ENCODE results near the gene MMP20.

MMP20 gene

DNA sequence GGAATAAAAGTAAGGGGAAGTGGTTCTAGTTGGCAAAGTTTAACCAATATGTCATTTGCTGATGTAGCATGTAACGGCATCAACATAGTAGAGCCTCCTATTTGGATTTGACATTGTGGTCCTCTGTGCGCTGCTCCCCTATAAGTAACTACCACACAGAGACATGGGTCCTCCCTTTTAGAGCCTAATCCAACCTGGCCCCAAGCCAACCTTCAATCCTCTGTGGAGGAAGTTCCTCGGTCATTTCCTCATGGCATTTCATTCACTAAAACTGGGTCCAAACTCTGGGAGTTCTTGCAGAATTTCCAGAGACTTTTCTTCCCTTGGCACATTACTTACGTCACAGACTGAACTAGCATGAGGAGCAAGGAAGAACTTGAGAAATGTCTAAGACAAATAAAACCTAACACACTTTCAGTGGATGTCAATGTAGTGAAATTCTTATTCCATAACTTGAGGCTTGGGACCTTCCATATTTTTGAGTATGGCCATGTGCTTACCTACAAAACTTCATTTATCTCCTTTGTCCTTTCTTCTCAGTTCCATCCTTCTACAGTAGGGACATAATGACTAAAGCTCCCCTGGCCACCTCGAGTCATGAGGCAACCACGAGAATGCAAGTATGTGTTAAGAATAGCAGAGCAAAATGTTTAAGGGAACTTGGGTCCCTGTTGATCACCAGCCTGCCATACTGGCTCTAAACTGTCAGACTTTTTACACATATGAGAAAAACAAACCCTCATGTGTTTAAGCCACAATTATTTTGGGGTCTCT, 34.7 kb downstream of the MMP20 start:
- no peak for DNase-seq

DNA sequence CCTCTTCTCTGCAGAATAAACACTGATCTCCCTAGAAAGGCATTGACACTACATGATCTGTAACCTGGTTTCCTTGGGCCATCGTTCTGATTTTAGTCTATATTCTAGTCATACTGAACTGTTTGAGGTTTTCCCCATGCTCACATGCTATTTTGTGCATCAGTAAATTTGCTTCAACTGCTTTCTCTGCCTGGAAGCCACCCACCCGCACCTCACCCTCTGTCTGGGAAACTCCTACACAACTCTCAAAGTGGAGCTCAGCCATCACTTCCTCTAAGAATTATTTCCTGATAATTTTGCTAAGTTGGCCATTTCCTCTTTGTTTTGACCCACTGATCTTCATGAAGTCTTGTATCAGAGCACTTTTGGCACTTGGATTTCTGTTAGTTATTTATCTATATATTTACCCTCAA, 36.1 kb downstream of the MMP20 start:
- DNase-seq, result no peak

DNA sequence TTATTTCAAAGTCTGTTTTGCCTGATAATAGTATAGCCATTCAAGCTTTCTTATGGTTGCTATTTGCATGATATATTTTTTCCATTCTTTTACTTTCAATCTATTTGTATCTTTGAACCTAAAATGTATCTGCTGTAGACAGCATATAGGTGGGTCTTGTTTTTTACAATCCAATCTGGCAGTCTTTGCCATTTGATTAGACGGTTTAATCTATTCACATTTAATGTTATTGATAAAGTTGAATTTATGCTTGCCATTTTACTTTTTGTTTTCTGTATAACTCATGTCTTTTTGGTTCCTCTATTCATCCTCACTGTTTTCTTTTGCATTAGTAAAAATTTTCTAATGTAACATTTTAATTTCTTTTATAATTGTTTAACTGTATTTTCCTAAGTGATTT, 37.4 kb downstream of the MMP20 start:
- DNase-seq, result no peak

DNA sequence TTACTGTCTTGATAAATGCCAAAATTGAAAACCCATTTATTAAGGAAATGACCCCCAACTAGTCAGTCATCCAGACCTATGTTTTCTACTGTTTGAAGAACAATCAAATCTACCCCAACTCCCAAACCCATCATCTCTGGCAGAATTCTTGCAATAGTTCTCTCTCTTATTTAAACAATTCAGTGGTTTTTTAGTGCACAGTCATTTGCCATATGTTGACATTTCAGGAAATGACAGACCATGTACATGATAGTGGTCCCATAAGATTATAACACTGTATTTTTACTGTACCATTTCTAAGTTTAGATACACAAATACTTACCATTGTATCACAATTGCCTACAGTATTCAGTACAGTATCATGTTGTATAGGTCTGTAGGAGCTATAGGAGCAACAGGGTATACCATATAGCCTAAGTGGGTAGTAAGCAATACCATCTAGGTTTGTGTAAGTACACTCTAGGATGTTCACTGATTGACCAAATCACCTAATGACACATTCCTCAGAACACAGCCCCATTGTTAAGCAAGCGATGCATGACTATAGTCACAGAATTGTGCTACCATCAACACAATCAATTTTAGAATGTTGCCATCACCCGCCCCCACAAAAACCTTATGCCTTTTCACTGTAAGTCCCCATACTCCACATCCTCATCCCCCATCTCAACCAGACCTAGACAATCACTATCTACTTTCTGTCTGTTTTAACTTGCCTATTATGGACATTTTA, 41.8 kb downstream of the MMP20 start:
- no peak for DNase-seq

DNA sequence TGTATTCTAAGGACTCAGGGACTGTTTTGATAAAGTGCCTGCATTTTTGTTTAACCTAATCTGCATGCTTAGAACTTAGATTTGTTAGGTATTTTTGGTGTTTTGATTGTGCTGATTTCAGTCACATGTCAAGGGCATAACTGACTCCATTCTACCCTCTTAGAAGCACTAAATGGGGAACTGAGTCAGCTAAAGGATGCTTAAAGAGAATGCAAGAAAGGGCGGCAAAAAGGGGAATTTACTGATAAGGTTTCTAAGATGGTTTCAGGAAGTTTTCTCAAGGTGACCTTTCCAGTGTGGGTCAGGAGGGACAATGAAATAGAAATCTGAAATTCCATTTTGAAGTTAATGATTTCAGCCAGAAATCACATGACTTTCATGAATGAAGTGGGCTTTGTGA, 43.0 kb downstream of the MMP20 start:
- no peak for DNase-seq

DNA sequence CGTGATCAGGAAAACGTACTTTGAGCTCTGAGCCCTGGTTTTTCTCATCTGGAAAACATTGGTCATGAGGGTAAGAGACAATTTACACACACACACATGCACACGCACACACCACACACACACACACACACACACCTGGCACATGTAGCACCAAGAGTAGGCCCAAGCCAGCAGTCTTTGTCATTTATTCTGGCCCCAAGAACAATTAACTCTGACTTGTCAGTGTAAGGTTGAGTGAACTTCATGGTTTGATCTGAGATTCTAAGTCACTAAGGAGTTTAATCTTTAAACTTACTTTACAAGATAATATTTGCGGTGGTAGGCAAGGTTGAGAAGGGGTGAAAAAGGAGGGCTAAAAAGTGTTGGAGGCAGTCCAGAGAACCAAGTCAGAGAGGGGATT, 44.1 kb downstream of the MMP20 start:
- DNase-seq, result no peak

DNA sequence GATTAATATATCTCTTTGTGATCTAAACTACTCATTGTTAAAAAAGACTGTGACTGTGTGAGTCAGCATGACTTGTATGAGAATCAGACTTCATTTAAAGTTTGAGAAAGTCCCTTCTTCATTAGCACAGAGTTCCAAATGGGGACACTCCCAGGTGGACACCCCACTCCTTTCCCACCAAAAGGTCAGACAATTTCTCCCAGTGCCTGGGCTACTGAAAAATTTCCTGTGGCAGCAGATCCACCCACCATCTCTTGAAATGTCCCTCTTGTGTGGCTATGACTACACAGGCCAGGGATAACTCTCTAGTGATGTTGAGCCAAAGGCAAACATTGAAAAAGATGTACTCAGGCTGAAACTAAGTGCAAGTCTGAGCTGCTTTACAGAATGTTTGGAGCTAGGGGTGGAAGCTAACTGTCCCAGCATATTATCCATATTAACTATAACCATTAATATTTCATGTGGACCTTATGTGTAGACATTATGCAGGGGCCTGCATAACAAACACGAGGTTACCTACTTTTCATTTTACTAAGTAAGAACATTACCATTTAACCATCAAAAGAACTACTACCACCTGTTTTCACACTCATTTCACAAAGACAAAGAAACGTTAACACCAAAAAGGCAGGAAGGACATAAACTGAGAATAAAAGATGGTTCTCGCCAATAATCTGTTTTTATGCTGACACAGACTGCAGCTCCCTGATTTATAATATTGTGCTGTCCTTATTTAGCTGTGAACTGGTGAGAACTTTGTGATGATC, 44.8 kb downstream of the MMP20 start:
- DNase-seq, result no peak

DNA sequence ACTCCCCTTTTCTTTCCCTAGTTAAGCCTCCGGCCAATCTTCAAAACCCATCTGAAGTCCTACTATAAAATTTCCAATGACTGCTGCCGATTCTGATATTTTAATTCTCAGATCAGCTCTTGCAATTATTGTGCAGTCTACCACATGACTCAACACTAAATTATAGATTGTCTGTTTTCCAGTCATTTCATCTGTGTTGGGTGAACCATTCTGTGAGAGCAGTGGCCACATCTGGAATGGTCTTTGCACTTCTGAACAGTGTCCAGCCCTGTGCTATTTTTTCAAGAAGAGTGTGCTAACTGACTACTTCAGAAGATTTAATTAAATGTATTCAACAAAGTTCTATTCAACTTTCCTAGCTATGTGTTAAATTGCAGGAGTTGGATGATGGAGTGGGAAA, 47.4 kb downstream of the MMP20 start:
- no peak for DNase-seq

DNA sequence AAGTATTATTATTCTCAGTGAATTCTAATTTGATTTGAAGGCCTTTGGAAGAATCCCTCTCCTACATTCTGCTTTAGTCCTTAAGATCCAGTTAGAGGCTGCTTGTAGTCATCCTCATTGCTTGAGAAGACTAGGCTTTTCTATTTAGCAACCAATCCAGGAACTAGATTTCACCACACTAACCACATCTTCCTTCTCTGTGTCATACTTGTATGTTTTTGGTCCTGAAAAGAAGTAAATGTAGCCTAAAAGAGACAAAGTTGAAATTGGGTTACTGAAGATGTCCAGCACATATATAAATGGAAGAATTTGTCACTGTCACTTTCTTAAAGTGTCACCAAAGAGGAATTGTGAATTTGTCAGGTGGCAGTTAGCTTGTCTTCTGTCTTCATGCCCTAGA, 48.0 kb downstream of the MMP20 start:
- no peak for DNase-seq

DNA sequence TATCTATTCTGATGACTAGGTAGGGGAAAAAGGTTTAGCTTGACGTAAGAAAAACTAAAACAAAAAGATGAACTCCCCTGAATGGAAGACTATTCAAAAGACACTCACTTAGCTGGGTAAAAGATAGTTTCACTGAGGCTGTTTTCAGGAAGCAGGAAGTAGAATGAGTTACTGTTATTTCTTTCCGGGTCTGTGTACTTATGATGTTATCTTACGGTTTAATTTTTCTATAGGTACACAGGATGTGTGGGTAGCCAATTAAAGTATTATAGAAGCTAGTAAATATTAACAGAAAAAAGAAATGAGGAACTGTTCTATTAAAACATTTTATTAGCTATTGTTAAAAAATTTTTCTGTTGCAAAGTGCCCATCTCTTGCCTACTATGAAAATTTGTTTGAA, 48.8 kb downstream of the MMP20 start:
- DNase-seq, result no peak

DNA sequence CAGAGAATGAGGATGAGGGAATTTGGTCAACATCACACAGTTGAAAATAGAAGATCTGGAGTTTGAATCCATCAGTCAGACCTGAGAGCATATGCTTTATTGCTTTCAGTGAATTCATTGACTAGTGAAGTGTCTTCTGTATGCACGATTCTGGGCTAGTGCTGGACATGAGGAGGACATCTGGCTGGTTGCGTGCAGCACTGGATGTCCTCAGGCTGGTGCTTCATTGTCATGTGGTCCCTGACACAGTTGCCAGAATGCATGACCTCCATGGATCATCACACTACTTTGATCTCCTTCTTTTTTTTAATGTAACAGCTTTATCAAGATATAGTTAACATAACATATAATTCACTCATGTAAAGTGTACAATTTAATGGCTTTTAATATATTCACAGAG, 50.1 kb downstream of the MMP20 start:
- no peak for DNase-seq

DNA sequence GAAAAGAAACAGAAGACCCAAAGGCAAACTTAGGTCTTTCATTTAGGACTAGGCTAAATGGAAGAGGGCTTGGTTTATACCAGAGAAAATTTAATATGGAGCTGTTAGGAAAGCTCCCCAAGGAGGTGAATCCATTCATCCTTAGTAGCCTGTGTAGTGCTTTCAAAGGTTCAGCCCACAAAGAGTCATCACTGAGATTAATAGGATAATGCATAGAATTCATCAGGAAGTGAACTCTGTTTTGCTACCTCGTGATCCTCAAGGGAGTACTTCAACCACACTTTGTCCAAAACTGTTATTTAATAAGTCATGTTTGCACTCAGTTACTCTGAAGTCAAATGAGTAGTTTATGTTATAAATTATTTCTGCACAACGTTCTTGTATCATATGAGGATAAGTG, 51.3 kb downstream of the MMP20 start:
- no peak for DNase-seq

DNA sequence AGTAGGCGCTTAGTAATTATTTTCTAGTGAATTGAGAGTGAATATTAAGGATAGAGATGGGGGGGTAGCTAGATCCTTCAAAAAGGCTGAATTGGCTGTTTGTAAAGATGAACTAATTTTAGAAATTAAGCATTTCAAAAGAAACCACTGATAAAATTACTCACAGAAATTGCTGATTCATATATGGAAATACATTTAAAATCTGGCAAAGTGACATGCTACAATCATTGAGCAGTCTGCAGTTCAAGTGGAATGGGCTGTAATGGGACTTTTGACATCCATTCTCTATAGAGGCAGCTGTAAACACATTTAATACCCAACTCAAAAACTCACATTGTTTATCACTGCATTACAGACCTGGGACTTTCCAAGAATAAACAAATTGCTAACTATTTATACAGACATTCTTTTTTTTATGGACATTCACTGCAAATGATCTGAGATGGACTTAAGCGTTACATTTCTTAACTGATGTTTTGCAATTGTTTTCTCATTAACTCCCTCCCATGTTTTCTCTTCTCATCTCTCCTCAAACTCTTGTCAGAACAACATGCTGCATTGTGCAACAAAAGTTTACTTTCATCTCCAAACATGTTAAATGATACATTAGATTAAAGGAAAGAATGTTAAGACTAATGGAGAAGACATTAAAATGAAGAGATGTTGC, 52.4 kb downstream of the MMP20 start:
- no peak for DNase-seq

DNA sequence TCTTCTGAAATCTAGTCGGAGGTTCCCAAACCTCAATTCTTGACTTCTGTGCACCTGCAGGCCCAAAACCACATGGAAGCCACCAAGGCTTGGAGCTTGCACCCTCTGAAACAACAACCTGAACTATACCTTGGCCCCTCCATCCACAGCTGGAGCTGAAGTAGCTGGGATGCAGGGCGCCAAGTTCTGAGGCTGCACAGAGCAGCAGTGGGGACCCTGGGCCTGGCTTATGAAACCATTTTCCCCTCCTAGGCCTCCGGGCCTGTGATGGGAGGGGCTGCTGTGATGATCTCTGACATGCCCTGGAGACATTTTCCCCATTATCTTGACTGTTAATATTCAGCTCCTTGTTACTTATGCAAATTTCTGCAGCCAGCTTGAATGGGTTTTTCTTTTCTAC, 56.3 kb downstream of the MMP20 start:
- no peak for DNase-seq

DNA sequence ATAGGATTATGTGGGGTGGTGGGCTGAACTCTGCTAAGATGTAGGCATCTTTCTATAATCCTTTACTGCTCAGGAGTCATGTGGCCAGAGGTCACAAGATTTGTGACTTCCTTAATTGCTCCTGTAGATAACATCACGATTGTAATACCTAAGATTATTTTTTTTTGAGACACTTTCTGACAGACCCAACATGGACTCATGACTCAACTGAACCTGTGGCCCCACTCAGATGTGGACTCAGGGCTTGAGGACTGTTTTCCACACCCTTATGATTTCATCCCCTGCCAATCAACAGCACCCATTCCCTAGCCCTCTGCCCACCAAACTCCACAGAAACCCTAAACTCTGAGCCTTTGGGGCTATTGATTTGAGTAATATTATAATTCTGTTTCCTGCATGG, 59.0 kb downstream of the MMP20 start:
- no peak for DNase-seq

DNA sequence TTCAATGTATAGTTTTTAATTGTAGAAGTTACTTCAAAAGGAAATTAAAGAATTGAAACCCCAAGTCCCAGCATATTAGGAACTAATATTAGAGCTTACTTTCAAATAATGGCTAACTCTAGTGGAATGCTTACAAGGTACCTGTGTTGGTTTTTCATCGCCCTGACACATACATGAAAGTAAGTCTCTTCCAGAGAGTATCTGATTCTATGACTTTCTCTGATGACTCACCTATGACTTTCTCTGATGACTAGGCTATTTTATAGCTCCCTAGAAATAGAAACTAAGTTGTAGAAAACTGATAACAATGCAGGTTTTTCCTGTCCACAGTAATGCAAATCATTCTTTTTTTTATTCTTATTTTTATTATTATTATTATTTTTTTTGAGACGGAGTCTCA, 61.0 kb downstream of the MMP20 start:
- DNase-seq, result peak; percentile 12

DNA sequence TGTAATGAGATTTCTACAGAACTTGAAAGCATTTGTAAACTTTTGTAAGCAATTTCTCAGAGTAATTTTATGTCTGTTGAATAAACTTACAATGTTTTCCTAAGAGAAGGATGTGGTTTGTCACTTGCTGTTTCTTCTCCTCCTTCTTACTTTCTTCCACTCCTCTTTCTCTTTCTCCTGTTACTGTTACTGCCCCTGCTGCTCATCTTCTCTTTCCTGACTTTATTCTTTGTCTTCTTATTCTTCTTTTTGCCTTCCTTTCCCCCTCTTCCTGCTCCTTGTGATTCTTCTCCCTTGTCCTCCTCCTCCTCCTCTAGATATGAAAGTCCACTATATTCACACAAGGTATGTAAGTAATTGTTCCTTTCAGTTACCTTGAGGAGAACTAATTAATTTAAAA, 63.5 kb downstream of the MMP20 start:
- no peak for DNase-seq

DNA sequence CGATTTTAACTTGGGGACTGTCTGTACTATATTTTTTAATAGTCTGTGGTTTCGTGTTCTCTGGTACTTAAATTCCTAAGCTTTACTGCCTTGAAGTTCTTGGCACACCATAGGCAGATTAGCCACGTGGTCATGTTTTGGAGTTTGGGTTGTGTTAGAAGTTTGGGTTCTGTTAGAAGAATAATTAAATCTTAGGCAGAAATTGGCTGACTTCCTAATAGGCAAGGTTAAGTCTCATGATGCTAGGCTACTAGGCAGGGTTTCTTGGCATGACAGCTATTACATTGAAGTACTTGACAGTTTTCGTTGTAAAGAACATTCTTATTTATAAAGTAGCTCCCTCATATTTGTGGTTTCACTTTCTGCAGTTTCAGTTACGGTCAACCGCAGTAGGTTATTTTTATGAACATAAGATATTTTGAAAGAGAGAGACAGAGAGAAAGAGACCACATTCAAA, 64.5 kb downstream of the MMP20 start:
- DNase-seq, result peak; percentile 65

DNA sequence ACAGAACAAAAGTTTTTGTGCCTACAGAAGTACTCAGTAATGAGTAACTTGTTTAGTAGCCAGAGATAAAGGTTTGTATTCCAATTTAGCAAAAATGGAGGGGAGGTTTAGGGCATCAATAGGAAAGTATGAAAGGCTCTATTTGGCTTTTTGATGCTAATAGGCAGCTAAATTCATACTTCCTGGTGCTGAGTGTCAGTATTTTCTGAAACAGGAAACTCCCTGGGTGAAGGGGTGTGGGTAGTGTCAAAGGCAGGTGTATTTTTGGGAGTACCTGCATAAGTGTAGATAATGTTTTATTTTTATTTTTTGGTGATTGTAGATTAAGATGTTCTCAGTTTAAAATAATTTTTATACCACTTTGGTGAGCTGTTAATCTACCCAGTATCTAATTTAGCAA, 65.3 kb downstream of the MMP20 start:
- DNase-seq, result peak; percentile 9

DNA sequence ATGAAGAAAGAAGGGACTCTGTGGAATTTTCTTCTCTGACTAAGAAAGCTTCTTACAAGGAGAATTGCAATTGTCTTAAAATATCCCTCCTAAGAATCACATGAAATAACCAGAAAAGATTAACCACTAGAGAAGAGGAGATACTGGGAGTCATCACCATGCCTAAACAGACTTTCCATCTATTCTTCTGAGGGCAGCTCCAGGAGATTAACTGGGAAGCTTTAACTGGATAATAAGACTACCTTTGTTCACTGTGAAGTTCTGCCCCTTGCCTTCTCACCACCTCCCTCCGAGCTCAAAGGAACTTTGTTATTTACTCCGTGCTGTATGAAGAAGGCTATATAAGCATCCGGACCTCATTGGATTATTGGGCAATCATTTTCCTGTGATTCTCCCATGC, 70.0 kb downstream of the MMP20 start:
- DNase-seq, result no peak

DNA sequence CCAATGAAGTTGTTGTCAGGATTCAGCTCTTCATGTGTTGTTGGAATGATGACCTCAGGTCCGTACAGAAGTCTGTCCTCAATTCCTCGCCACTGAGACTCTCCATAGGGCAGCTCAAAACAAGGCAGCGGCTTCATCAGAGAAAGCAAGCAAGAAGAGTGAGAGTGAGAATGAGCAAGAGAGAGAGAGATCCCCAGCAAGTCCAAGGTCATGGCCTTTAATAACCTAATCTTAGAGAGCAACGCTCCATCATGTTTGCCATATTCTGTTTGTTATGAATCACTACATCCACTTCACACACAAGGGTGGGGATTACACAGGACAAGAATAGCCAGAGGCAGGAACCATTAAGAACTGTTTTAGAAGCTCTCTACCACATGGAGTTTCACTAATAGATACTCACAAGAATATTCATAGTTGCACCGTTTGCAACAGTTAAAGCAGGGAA, 71.3 kb downstream of the MMP20 start:
- no peak for DNase-seq

DNA sequence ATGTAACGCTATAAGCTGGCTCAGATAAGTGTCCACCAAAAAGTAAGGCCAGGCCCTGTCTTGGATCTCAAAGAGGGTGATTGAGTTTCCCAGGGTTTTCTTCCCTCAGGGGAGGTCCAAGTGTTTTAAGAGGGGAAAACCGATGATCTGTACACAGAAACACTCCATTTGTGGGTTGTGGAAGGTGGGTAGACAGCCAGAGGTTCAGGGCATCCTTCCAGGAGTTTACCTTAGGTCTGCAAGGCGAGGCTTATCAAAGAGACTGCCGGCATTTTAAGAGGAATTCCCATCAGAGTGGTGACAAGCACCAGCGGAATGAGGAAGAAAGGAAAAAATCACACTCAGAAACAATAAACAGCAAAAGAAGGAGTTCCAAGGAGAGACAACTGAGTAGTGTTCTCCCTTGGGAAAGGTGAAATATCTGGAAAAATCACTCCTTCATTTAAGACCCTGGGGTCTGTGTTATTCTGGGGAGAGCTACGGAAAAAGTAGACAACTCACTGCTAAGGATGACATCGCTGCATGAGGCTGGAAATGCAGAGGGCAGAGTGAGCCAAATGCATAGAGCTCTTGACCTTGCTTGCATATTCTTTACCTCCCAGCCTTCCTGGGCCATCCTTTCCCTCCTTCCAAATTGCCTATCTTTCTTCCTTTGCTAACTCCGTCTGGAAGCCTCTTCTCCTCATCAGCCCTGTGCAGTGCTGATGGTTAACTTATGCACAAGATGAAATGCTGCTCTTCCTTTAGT, 72.5 kb downstream of the MMP20 start:
- DNase-seq, result no peak
